CD4-positive, alpha-beta T cell treated with Interleukin-15 for 4 hours (primary cell): ENCODE measurements around the gene TYSND1.
A peak's percentile ranks its signal among the peaks of the same experiment; 100 is the strongest.
"Not testable (repeated sequence)": the region's sequence is repeated elsewhere in the genome, so short reads cannot be mapped to it uniquely, and the experiment has no call there.

Source experiments
- DNase-seq: peaks from one replicate; pipeline ENCODE4 v3.0.0-alpha.2; 2020; ENCODE audit warnings: low spot score

The TYSND1 gene

DNA sequence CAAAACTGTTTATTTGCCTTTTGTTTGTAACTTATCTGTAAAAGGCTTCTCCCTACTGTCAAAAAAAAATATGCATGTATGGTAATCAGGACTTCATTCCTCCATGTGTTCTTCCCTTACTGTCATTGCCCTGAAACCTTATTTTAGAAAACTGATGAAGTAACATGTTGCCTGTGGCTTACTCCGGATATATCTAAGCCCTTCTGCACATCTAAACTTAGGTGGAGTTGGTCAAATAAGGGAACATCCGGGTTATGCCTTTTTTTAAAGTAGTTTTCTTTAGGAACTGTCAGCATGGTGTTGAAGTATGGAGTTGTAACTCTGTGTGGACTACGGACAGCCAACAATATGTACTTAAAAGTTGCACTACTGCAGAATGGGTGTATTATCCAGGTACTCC is 17.7 kb upstream of the TYSND1 start:
- DNase-seq = no peak

DNA sequence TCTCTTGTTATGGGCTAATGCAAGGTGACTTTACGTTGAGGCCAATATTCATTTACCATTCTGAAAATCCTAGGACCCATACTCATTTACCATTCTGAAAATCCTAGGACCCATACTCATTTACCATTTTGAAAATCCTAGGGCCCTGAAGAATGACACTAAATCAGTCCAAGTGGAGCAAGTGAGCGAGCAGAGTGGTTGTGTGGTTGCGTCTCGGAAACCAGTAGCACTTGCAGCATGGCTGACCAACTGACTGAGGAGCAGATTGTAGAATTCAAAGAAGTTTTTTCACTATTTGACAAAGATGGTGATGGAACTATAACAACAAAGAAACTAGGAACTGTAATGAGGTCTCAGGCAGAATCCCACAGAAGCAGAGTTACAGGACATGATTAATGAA is 16.9 kb upstream of the TYSND1 start:
- no peak for DNase-seq

DNA sequence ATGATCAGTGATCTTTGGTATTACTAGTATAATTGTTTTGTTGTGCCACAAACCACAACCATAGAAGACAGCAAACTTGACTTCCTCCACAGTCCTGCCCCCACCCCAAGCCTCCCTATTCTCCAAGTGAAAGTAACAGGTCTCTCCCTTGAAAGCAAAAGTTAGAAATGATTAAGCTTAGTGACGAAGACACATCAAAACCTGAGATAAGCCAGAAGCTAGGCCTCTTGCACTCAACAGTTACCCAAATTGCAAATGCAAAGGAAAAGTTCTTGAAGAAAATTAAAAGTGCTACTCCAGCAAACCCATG is 16.3 kb upstream of the TYSND1 start:
- peak; percentile 66 for DNase-seq

DNA sequence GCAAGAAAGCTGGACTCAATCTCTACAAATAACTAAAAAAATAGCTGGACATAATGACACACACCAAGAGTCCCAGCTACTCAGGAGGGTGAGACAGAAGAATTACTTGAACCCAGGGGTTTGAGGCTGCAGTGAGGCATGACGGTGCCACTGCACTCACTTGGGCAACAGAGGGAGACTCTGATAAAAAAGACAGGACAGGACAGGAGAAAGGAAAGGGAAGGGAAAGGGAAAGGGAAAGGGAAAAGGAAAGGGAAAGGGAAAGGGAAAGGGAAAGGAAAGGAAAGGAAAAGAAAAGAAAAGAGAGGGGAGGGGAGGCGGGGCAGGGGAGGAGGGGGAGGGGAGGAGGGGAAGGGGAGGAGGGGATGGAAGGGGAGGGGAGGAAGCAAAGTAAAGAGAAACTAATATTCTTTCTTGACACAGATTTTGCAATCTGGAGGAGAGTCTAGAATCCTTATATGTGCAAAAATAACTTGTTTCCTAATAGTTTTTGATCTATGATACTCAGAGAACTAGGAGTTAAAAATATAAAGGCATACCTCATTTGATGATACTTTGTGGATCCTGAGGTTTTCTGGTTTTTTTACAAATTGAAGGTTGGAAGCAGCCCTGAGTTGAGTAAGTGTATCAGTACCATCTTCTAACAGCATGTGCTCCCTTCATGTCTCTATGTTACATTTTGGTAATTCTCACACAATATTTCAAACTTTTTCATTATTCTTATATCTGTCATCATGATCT is 15.8 kb upstream of the TYSND1 start:
- no peak for DNase-seq

DNA sequence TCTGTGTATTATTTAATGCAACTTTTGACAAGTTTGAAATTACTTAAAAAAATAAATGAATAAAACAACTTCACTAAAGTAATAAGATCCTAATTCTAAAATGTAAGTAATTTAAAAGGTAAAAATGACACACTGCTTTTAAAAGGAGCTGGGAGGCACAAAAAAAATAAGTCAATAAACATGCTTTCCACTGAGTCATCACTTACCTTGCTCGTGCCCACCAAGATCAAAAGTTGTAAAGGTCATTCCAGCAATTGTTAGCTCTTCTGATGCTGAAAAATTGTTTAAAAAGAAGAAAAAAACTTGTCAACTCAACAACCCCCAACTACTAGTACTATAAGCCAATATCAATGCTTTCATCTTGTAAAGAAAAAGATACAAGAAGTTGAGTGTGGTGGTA is 14.3 kb upstream of the TYSND1 start:
- DNase-seq = no peak

DNA sequence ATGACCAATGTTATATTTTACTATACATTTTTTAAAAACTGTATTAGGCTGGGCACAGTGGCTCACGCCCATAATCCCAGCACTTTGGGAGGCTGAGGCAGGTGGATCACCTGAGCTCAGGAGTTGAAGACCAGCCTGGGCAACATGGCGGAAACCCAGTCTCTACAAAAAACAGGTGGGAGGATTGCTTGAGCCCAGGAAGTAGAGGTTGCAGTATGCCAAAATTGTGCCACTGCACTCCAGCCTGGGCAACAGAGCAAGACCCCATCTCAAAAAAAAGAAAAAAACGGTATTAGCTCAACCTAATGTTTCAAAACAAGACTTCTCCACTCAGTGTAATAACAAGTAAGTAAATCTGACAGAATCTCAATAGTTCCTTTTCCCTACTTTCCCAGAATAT is 12.9 kb upstream of the TYSND1 start:
- not testable (repeated sequence) for DNase-seq

DNA sequence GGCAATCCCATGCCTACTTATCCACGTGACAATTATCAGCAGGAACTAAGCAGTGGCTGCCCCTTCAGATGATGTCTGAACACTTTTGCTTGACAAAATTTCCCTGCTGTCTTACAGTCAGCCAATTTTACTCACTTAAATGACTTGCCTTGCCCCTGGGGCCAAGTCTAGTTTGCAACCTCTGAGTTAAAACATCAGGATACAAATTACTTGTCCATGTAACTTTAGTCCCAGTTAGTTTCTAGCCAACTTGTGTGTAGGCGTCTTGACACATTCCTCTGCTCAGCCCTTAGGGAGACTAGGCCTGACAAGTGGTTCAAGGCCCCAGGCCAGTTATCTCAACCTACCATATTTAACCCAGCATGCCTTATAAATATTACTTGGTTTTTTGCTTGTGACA is 11.6 kb upstream of the TYSND1 start:
- no peak for DNase-seq

DNA sequence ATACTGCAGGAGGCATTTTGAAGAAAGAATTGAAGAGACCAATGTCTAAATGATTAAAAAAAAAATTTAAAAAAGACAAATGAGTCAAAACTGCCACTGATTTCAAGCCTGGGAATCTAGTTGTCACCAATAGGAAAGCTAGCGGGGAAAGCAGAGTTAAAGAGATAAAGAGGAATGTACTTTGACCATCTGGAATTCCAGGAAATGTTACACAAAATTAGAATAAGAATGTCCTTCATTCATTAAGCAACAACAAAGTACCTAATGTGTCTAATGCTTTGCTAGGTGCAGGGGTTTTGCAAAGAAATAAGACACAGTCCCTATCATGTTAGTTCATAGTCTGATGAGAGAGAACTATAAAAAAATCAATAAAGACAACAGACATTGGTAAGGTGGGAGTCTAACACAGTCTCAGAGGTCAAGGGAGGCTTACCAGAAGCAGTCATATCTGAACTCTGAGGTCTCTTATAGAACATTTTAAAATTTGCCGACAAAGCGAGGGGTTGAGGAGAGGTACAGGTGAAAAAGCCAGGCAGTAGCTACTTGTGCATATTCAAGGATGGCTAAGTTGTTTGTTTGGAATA is 8.8 kb upstream of the TYSND1 start:
- DNase-seq = no peak

DNA sequence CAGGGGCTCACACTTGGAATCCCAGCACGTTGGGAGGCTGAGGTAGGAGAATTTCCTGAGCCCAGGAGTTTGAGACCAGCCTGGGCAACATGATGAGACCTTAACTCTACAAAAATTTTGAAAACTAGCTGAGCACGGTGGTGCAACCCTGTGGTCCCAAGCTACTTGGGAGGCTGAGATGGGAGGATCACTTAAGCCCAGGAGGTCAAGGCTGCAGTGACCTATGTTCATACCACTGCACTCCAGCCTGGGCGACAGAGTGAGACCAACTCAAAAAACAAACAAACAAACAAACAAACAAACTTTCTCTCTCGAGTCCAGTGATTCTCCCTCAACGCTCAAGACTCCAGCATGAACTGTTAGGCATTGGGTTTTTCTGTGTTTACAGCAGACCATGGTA is 2.0 kb upstream of the TYSND1 start:
- no peak for DNase-seq

DNA sequence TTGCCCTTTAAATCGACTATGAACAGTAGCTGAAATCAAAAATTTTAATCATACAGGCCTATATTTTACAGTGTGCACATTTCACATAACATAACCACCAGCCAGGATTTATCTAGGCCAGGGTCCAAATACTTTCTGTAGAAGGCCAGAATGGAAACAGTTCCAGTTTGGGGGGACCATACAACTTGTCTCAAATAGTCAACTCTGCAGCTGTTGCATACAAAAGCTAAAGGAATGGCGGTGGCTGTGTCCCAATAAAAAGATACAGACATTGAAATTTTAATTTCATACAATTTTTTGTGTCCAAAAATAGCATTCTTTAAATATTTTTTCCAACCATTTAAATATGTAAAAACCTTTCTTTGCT is 742 bp upstream of the TYSND1 start:
- no peak for DNase-seq

DNA sequence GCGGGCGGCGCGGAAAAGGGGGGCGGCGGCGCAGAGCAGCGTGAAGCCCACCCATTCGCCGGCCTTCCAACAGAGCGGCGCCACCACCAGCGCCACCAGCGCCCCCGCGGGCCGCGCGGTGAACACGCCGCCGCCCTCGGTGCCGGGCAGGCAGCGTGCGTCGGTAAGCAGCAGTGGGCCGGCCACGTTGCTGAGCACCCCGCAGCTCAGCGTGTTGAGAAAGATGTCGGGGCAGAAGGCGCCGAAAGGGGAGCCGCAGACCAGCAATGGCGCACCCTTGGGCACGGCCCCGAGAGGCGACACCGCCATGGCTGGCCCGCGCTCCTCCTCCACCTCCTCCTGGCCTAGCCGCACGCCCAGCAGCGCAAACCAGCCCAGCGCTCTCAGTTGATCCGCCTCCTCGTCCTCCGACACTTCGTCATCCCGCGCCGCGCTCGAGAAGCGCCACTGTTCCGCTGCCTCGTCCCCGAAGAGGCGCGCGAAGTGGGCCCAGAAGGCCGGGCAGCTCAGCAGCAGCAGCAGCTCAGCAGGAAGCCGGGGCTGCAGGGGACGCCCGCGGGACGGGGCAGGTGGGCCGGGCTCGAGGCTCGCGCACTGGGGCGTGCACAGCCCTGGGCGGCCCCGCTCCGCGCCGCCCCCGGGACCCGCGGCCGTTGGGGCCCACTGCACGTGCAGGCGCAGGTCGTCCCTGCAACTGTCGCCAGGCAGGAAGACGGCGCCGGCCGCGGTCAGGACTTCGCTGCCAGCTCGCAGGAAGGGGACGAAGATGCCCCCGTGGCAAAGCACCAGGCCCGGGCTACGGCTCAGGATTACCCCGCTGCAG is 623 bp downstream of the TYSND1 start:
- peak; percentile 62 for DNase-seq

DNA sequence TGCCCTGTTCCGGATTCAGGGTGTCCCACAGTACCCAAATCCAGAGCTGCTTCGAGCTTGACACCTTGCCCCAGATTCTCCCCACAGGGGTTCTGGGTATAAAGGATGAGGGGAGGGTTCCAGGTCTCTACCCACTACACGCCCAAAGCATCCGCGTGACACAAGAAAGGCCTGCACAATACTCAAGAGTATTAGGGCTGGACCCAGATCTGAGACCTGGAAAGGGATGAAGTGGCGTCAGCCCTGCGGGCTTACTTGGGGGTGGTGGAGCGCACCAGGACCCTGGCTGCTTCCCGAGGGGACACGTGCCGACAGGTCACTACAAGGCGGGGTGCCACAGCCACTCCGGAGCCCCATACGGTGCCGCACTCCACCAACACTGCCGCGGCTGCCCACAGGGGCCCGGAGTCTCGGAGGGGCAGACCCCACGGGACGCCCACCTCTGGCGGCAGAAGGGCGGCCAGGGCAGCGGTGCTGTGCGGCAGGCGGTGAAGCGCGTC is 1.3 kb downstream of the TYSND1 start:
- DNase-seq = no peak

DNA sequence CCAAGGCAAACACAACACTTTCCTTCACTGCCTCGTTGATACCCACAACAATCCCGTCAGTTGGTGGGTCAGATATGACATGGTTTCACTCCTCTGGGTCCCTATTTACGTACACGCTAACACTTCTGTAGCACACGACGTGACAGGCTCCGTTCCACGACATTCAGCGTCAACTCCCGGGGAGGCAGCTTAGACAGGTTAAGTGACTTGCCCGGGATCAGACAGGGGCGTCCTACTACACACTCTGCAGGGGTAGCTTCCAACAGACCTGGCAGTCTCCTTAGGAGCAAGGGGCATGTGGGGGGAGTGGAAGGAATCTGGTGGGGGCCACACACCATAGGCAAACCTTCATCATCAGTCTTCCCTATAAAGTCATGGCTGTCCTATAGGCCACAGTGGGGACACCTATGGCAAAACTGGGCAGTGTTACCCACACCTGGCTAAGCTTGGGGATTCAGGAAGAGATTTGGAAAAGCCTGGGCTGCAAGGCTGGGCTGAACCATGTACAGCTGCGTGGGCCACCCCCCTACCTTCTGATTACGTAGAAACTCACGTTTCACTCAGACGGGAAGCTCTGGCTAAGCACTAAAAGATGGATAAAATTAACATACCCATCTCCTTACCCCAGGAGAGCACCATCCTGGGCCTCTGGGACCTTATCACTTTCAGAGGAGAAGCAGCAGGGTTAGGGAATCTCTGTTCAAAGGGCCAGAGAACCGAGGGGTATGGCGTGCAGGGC is 2.0 kb downstream of the TYSND1 start:
- no peak for DNase-seq

DNA sequence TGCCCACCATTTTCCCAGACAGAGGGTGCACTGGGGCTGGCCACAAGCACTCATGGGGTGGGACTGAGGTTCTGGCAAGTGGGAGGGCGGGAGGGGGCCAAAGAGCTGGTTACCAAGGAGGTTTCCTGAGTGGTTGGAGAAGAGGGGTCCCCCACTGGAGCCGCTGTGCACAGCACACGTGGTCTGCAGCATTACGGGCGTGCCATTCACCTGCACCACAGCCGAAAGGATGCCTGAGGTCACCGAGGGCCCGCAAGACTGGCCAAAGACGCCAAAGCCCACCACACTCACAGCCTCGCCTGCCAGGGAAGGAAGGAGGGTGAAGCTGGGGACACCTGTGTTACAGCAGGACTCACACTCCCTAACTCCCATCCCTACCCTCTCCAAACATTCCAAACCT is 3.9 kb downstream of the TYSND1 start:
- DNase-seq = no peak

DNA sequence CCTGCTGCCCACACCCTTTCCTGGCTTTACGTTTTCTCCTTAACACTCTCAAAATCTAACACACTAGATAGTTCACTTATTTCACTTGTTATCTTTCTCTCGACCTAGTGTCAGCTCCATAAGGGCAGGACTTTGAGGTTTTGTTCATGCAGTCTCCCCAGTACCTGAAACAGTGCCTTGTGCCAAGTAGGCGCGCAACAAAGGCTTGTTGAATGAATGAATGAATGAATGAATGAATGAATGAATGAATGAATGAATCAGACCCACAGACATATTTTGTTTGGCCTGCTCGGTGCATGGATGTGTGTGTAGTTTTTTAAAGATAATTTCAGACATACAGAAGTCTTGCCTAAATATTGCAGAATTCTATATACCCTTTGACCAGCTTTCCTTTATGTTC is 6.2 kb downstream of the TYSND1 start:
- DNase-seq = no peak

DNA sequence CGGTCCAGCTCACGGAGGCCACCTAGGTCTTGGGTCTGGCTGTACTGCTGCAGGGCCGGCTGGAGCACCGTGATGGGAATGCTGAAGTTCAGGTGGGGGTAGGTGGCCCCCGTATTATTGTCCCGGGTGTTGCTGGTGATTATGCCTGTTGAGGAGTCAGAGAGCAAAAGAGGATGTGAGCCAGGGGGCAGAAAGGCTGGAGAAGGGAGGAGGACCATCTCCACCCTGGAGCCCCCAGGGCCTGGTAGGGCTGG is 6.6 kb downstream of the TYSND1 start:
- DNase-seq = no peak

DNA sequence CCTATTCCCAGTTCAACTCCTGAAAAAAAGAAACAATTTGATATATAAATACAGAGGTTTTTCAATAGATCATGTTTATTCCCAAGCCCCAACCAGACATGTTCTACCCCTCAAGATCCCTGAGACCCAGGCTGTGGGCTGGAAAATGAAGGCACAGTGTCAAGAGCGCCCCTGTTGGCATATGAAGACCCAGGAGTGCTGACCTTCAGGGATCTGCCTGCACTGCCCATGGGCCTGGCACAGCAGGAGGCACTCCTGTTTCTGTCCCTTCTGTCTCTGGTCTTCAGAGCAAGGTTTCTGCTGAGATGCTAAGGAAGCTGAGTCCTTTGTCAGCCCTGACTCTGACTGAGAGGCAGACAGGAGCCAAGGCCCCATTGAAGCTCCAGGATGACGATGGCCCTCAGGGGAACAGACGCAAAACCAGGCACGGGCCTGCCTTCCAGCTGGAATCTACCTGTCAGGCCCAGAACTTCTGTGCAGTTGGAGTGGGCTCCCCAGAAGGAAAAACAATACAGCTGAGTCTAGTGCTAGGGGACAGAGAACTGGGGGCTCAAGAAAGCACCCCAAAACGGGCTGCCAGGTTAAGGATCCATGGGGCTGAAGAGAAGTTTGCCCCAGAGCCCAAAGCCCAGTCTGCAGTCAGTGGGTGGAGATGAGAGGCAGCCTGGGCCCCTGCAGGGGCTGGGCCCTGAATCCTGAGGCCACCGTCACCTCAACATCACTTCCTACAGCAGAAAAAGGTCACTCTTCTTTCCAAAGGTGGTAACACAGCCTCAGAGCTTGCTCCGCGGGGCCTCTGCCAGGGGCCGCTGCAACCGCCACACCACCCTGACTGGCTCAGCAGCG is 7.1 kb downstream of the TYSND1 start:
- no peak for DNase-seq

DNA sequence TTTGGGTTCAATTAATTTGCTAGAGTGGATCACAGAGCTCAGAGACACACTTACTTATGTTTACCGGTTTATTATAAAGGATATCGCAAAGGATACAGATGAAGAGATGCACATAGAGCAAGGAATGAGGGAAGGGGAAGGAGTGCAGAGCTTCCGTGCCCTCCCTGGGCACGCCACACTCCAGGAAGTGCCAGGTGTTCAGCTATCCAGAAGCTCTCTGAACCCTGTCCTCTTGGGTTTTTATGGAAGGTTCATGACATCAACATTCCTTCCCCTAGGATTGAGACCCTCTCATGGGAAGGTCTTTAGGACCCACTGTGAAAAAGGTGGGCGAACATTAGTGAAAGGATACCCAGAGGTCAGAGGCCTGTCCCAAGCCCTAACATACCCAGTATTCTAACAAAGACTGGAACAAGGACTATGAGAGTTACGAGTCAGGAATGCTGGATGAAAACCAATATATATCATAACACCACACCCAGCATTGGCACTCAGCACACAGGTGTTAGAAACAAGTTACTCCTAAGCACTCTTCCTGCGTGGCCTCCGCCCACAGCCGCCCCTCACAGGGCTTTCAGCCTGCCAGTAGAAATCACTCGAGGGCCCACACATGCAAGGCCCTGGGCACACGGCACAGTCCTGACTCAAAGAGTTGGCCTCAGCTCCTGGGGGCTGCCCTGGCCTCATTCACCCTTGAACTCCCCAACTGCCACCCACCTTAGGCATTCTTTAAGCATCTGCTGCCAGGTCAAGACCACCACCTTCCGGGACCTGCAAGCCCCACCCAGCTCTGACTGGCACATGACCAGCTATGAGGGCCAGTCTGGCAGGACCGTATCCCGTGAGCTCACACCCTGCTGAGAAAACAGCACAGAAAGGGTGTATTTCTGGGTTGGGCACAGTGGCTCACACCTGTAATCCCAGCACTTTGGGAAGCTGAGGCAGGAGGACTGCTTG is 8.3 kb downstream of the TYSND1 start:
- DNase-seq = no peak

DNA sequence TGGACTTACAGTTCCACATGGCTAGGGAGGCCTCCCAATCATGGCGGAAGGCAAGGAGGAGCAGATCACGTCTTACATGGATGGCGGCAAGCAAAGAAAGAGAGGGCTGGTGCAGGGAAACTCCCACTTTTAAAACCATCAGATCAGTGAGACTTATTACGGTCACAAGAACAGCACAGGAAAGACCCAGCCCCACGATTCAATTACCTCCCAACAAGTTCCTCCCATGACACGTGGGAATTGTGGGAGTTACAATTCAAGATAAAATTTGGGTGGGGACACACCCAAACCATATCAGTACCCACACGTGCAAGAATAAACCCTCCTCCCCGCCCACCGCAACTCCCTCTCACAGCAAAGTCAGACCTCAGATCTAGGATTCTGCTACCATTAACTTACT is 9.4 kb downstream of the TYSND1 start:
- no peak for DNase-seq

DNA sequence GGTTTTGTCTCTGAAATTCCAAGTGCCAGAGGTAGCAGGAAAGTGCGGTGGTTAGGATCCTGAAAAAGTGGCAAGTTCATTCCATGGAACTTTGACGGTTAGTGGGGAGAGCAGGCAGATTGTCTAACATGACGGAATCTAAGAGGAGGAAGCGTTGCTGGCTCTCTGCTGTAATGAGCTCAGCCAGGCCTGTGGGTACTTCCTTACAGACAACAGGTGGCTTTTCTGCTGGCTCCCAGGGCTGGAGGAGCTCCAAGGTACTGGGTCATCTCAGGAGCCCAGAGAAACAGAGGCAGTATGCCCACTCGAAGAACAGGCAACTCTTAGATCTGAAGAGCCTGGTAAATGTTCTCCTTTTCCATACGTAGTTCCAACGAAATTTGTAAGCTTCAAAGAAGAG is 10.8 kb downstream of the TYSND1 start:
- no peak for DNase-seq

DNA sequence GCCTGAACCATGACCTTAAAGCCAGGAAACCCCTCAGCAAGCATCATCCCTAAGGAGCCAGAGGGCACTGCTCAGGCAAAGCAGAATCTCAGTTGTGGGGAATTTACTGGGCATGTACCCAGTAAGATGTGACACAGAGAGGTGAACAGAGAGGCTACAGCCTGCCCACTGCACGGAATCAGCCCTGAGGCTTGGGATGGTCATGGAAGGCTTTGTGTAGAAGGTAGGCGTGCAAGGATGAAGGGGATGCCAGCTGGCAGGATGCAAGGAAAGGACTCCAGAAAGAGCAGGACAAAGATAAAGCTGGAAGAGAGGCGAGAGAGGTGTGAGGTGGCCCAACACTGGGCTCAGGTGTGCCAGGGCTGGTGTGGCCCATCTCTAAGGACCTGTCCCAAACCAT is 11.5 kb downstream of the TYSND1 start:
- no peak for DNase-seq
